Measurements from ENCODE around the gene PSTPIP2.

PSTPIP2 gene

DNA sequence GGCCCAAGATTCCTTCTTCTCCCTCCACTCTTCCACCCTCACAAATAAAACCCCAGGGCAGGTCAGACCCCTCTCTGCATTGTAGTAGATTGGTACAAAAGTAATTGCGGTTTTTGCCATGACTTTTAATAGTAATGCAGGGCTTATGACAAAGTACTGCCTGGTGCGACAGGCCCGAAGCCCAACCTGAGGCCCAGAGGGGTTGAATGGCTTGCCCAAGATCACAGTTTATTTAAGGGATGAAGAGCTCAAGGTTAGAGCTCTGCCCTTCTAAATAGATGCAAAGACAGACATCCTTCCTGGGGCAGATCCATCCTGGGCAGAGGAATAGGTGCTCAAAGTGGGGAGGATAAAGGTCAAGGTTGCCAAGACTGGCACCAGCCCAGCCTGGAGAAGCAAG is 899 bp upstream of the PSTPIP2 start:
- no peak for TF ChIP-seq EZH2phosphoT487 (conservative IDR thresholded peaks at IDR 0.05; ENCODE audit: low read length)
- TF ChIP-seq, protein P1, sequence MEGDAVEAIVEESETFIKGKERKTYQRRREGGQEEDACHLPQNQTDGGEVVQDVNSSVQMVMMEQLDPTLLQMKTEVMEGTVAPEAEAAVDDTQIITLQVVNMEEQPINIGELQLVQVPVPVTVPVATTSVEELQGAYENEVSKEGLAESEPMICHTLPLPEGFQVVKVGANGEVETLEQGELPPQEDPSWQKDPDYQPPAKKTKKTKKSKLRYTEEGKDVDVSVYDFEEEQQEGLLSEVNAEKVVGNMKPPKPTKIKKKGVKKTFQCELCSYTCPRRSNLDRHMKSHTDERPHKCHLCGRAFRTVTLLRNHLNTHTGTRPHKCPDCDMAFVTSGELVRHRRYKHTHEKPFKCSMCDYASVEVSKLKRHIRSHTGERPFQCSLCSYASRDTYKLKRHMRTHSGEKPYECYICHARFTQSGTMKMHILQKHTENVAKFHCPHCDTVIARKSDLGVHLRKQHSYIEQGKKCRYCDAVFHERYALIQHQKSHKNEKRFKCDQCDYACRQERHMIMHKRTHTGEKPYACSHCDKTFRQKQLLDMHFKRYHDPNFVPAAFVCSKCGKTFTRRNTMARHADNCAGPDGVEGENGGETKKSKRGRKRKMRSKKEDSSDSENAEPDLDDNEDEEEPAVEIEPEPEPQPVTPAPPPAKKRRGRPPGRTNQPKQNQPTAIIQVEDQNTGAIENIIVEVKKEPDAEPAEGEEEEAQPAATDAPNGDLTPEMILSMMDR (IDR thresholded peaks at IDR 0.05; ENCODE audit: insufficient read depth, low read length, poor library complexity, severe bottlenecking): no peak
- Histone ChIP-seq H3K4me3 (ENCODE audit: insufficient read depth, low read length, poor library complexity, severe bottlenecking) (no peak overlapping the region), H3K9me2 (replicated peaks; ENCODE audit: insufficient read depth, low read length) (no peaks in the 10 kb centered on the region), H3K27me3 (ENCODE audit: low read length) (no peaks in the 10 kb centered on the region), H3K27ac (ENCODE audit: low read depth, low read length) (no peak overlapping the region), H3K9ac (ENCODE audit: low read length) (no peak overlapping the region), H3K9me3 (ENCODE audit: insufficient read depth, low read length) (no peaks in the 10 kb centered on the region), H4K20me1 (ENCODE audit: low read depth, low read length) (no peaks in the 10 kb centered on the region), H3K36me3 (ENCODE audit: low read length) (no peaks in the 10 kb centered on the region; the same call in 1 of the 2 replicates), H3F3A (ENCODE audit: insufficient read depth) (peaks cover 26% of the 10 kb centered on the region; the same call in 1 of the 2 replicates), H2AFZ (ENCODE audit: low read depth, low read length, severe bottlenecking) (no peak overlapping the region), H3K4me2 (ENCODE audit: low read depth, low read length, poor library complexity, severe bottlenecking) (no peak overlapping the region), H3K79me2 (ENCODE audit: insufficient read depth, low read length) (no peaks in the 10 kb centered on the region)

DNA sequence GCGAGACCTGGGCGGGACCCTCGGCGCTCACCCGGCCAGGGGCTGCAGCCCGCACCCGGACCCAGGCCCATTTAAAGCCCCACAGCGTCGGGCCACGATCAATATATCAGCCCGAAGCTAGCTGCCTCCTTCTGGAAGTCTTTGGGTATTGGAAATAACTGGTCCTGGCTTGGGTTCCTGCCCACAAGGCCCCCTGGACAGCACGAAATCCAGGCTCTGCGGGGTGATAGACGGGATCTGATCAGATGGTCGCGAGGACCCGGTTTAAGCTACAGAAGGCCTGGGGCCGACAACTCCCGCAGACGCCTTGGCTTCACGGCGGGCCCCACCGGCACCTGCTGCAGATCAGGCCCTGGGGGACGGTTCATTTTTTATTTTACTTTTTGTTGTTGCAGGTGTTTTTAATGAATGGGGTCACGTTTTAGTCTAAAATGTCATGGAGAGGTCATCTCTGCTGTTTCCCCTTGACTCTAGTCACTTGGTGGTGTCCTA is 362 bp upstream of the PSTPIP2 start:
- Histone ChIP-seq H3K4me2 (ENCODE audit: low read depth, low read length, poor library complexity, severe bottlenecking) (no peak overlapping the region), H4K20me1 (ENCODE audit: low read depth, low read length) (no peaks in the 10 kb centered on the region), H3F3A (ENCODE audit: insufficient read depth) (peaks cover 26% of the 10 kb centered on the region; the same call in 1 of the 2 replicates), H3K9ac (ENCODE audit: low read length) (no peak overlapping the region), H3K27me3 (ENCODE audit: low read length) (no peaks in the 10 kb centered on the region), H3K79me2 (ENCODE audit: insufficient read depth, low read length) (no peaks in the 10 kb centered on the region), H2AFZ (ENCODE audit: low read depth, low read length, severe bottlenecking) (no peak overlapping the region), H3K36me3 (ENCODE audit: low read length) (no peaks in the 10 kb centered on the region; the same call in 1 of the 2 replicates), H3K27ac (ENCODE audit: low read depth, low read length) (no peak overlapping the region), H3K9me2 (replicated peaks; ENCODE audit: insufficient read depth, low read length) (no peaks in the 10 kb centered on the region), H3K9me3 (ENCODE audit: insufficient read depth, low read length) (no peaks in the 10 kb centered on the region), H3K4me3 (ENCODE audit: insufficient read depth, low read length, poor library complexity, severe bottlenecking) (no peak overlapping the region)
- TF ChIP-seq, protein P1 (IDR thresholded peaks at IDR 0.05; ENCODE audit: insufficient read depth, low read length, poor library complexity, severe bottlenecking): no peak
- TF ChIP-seq EZH2phosphoT487 (conservative IDR thresholded peaks at IDR 0.05; ENCODE audit: low read length): no peak

DNA sequence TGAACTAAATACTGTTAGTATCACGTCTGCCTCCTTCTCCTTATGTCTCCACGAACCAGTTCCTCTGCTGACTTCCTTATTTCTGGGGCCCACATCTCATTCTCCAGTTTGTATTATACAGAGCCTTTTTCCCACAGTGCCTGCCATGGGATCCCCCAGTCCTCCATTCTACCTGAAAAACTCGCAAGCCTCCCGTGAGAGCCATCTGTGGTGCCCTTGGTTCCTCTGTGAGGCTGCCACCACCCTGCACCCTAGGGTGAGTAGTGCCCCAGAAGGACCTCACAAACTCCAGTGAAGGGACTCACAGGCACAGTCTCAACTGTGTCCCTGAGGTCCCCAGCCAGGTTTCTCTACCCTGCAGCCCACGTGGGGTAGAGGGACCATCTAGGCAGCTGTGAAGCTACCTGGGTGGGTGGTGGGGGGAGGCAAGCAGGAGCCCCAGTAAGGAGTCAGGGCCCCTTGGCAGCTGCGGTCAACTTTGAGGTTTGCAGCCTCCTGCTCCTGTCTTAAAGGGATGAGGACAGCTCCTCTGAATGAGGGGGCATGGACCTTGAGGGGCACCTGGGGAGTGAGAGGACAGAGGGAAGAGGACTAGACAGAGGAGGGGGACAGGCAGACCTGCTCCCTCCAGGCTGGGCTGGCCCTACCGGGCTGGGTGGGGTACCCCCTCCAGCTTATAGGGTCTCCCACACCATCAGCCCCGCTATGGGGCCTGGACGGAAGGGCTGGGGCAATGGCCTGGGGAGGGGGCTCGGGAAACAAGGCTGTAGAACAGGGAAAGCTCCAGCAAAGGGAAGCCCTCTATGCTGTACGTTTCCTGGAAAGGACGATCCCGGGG is 1.0 kb downstream of the PSTPIP2 start:
- Histone ChIP-seq H2AFZ (ENCODE audit: low read depth, low read length, severe bottlenecking) (no peak overlapping the region), H3F3A (ENCODE audit: insufficient read depth) (peaks cover 17% of the 10 kb centered on the region; the same call in 1 of the 2 replicates), H3K9me2 (replicated peaks; ENCODE audit: insufficient read depth, low read length) (no peaks in the 10 kb centered on the region), H3K9ac (ENCODE audit: low read length) (no peak overlapping the region), H3K79me2 (ENCODE audit: insufficient read depth, low read length) (no peaks in the 10 kb centered on the region), H4K20me1 (ENCODE audit: low read depth, low read length) (no peaks in the 10 kb centered on the region), H3K27ac (ENCODE audit: low read depth, low read length) (no peak overlapping the region), H3K36me3 (ENCODE audit: low read length) (no peaks in the 10 kb centered on the region), H3K4me2 (ENCODE audit: low read depth, low read length, poor library complexity, severe bottlenecking) (no peak overlapping the region), H3K4me3 (ENCODE audit: insufficient read depth, low read length, poor library complexity, severe bottlenecking) (no peak overlapping the region), H3K27me3 (ENCODE audit: low read length) (no peaks in the 10 kb centered on the region), H3K9me3 (ENCODE audit: insufficient read depth, low read length) (no peaks in the 10 kb centered on the region)
- TF ChIP-seq EZH2phosphoT487 (conservative IDR thresholded peaks at IDR 0.05; ENCODE audit: low read length): no peak
- TF ChIP-seq, protein P1 (IDR thresholded peaks at IDR 0.05; ENCODE audit: insufficient read depth, low read length, poor library complexity, severe bottlenecking): no peak

Data from SU-DHL-6 (cell line).